Ishikawa (cell line): ENCODE data around the gene SUCNR1.
A peak's percentile ranks its signal among the peaks of the same experiment; 100 is the strongest.

ENCODE experiments used
- CEBPB ChIP-seq: IDR thresholded peaks from 2 replicates; pipeline ENCODE4 v1.6.1; 2012
- CREB1 ChIP-seq: IDR thresholded peaks from 2 replicates; pipeline ENCODE4 v1.6.1; 2012; ENCODE audit warnings: low read depth
- FOXM1 ChIP-seq: IDR thresholded peaks from 2 replicates; pipeline ENCODE4 v1.6.1; 2012; ENCODE audit warnings: low read depth, borderline replicate concordance
- MAX ChIP-seq: IDR thresholded peaks from 2 replicates; pipeline ENCODE4 v1.6.1; 2012
- NFIC ChIP-seq: IDR thresholded peaks from 2 replicates; pipeline ENCODE4 v1.6.1; 2012
- RAD21 ChIP-seq: IDR thresholded peaks from 2 replicates; pipeline ENCODE4 v1.6.1; 2012; ENCODE audit warnings: low read depth
- REST ChIP-seq: IDR thresholded peaks from 2 replicates; pipeline ENCODE4 v1.6.1; 2012; ENCODE audit warnings: low read depth, mild to moderate bottlenecking
- TAF1 ChIP-seq: IDR thresholded peaks from 2 replicates; pipeline ENCODE4 v1.6.1; 2012; ENCODE audit warnings: low read depth, mild to moderate bottlenecking
- TCF12 ChIP-seq: IDR thresholded peaks from 2 replicates; pipeline ENCODE4 v1.6.1; 2012; ENCODE audit warnings: low read depth
- TEAD4 ChIP-seq: IDR thresholded peaks from 2 replicates; pipeline ENCODE4 v1.6.1; 2012
- USF1 ChIP-seq: IDR thresholded peaks from 2 replicates; pipeline ENCODE4 v1.6.1; 2012
- YY1 ChIP-seq: IDR thresholded peaks from 2 replicates; pipeline ENCODE4 v1.6.1; 2012; ENCODE audit warnings: low read depth
- ZBTB7A ChIP-seq: IDR thresholded peaks from 2 replicates; pipeline ENCODE4 v1.6.1; 2012; ENCODE audit warnings: low read depth

Gene SUCNR1

GRCh38 chr3:151890721-151891141 lies 17.3 kb downstream of the SUCNR1 start:
- no peak for TF ChIP-seq ZBTB7A
- TF ChIP-seq FOXM1 = no peak
- no peak for TF ChIP-seq CEBPB
- no peak for TF ChIP-seq TCF12

GRCh38 chr3:151891721-151892120 lies 18.3 kb downstream of the SUCNR1 start:
- no peak for TF ChIP-seq MAX
- TF ChIP-seq TCF12 = no peak
- TF ChIP-seq YY1 = no peak
- no peak for TF ChIP-seq REST
- no peak for TF ChIP-seq FOXM1
- no peak for TF ChIP-seq NFIC
- no peak for TF ChIP-seq RAD21
- no peak for TF ChIP-seq USF1

- TF ChIP-seq FOXM1 = no peak
- no peak for TF ChIP-seq ZBTB7A
- TF ChIP-seq YY1 = 0 out of 2 replicates have a peak, but pooled peaks have one; percentile 33
- TF ChIP-seq NFIC = no peak
- no peak for TF ChIP-seq TEAD4
- no peak for TF ChIP-seq REST
- no peak for TF ChIP-seq RAD21
Observed at GRCh38 chr3:151894219-151894618, 20.8 kb downstream of the SUCNR1 start.

- no peak for TF ChIP-seq CEBPB
- no peak for TF ChIP-seq RAD21
- TF ChIP-seq MAX = no peak
- TF ChIP-seq NFIC = no peak
Observed at GRCh38 chr3:151895478-151896241, 22.2 kb downstream of the SUCNR1 start.

- TF ChIP-seq TCF12 = no peak
- TF ChIP-seq TAF1 = no peak
- no peak for TF ChIP-seq CREB1
- no peak for TF ChIP-seq RAD21
- TF ChIP-seq TEAD4 = no peak
- no peak for TF ChIP-seq REST
- TF ChIP-seq NFIC = no peak
- no peak for TF ChIP-seq USF1
- no peak for TF ChIP-seq FOXM1
Observed at GRCh38 chr3:151896246-151897012, 23.0 kb downstream of the SUCNR1 start.
